ENCODE measurements around the gene FAM162A. TPM values are rescaled to one million over a fixed set of nuclear protein-coding genes. Genes with fewer than 3 reads are reported as not detected.
"Not testable (repeated sequence)": the region's sequence is repeated elsewhere in the genome, so short reads cannot be mapped to it uniquely, and the experiment has no call there.

FAM162A gene
- total RNA-seq, 4 donors from 2014 or later, result 48.0 to 74.5 (median 61.1) TPM

DNA sequence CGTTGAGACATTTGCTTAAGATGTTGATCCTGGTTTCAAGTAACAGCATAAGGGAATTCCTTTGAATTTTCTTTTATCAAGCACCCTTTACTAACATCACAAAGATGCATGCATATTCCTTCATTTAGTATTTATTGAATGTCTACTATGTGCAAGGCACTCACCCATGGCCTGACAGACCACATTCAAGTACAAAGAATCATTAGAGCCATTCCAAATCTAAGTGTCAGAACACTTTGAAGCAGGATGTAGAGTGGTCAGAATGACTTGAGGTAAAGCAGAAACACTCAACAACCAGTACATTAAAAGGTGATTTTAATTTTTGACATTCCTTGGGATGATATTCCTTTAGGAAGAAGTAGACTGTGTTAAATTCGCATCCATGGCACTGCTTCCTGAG is 37.9 kb downstream of the FAM162A start:
- 75 to 79% methylated on average over 2 of the region's 2 CpGs for WGBS, 2 donors
- H3K4me1 ChIP-seq, result peaks cover 3 to 16% (median 3%) of the 10 kb centered on the region in 3 donors
- no peak for DNase-seq
- H3K9me3 ChIP-seq, result no peaks in the 10 kb centered on the region
- H3K27ac ChIP-seq, result no peak overlapping the region
- H3K4me3 ChIP-seq, result no peak overlapping the region
- no peaks in the 10 kb centered on the region for H3K27me3 ChIP-seq
- peaks cover 0 to 48% (median 4%) of the 10 kb centered on the region in 3 donors for H3K36me3 ChIP-seq
- TF ChIP-seq CTCF (IDR thresholded peaks at IDR 0.05) (no peak), POLR2A (IDR thresholded peaks at IDR 0.05) (no peak)
- intact Hi-C loops (cut with DNase I), result no loop called here

DNA sequence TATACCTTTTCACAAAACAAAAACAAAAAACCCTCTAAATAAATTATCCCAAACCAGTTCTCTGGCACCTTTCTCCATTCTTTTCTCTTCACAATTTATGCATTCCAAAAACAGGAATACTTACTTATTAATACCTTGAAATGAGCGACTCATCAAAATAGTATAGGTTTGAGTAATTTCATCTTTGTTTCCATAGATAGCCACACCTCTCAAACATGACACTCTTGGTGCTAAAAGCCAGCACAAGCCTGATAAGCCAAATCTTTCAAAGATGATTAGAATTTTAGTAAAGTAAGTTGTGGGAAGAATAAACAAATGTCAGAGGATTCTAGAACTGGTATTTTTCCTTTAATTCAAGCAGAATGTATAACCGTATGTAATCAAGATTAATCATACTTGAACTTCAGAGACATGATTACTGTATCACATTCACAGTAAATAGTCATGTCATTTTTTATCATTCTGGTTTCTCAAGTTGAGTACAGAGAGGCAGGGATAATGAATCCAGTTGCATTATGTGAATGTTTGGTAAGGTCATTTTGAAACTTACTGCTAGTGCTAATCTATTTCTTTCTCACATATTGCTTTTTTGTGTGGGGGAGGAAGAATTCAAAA is 44.0 kb downstream of the FAM162A start:
- TF ChIP-seq CTCF (IDR thresholded peaks at IDR 0.05) (no peak), POLR2A (IDR thresholded peaks at IDR 0.05) (no peak)
- Histone ChIP-seq H3K36me3 (peaks cover 0 to 86% (median 9%) of the 10 kb centered on the region in 3 donors), H3K4me1 (peaks cover 0 to 13% (median 0%) of the 10 kb centered on the region in 3 donors), H3K27ac (no peak overlapping the region), H3K27me3 (no peaks in the 10 kb centered on the region), H3K9me3 (no peaks in the 10 kb centered on the region), H3K4me3 (no peak overlapping the region)
- no peak for DNase-seq
- 41 to 47% methylated on average over 2 of the region's 2 CpGs for WGBS, 2 donors
- intact Hi-C loops (cut with DNase I), result no loop called here

GRCh38 chr3:122430371-122430770 is 46.4 kb downstream of the FAM162A start:
- Histone ChIP-seq H3K4me3 (no peak overlapping the region), H3K27ac (no peak overlapping the region), H3K27me3 (no peaks in the 10 kb centered on the region), H3K36me3 (peaks cover 0 to 95% (median 9%) of the 10 kb centered on the region in 3 donors), H3K4me1 (peaks cover 0 to 13% (median 0%) of the 10 kb centered on the region in 3 donors), H3K9me3 (no peaks in the 10 kb centered on the region)
- no peak for DNase-seq
- 94 to 98% methylated on average over 2 of the region's 2 CpGs for WGBS, 2 donors
- no peak for TF ChIP-seq CTCF (IDR thresholded peaks at IDR 0.05)
- no peak for TF ChIP-seq POLR2A (IDR thresholded peaks at IDR 0.05)
- intact Hi-C loops (cut with DNase I), result no loop called here

DNA sequence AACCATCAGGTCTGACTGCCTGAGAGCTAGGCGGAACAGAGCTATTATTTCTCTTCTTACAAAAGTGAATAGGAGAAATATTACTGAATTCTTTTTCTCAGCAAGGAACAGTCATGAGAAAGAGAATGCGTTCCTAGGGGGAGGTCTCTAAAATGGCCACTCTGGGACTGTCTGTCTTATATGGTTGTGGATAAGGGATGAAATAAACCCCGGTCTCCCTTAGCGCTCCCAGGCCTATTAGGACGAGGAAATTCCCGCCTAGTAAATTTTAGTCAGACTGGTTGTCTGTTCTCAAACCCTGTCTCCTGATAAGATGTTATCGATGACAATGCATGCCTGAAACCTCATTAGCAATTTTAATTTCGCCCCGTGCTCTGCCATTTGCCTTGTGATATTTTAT is 52.0 kb downstream of the FAM162A start:
- Histone ChIP-seq H3K4me1 (no peaks in the 10 kb centered on the region), H3K36me3 (peaks cover 0 to 100% (median 21%) of the 10 kb centered on the region in 3 donors), H3K27ac (no peak overlapping the region), H3K4me3 (no peak overlapping the region), H3K27me3 (no peaks in the 10 kb centered on the region), H3K9me3 (peaks cover 0 to 12% (median 0%) of the 10 kb centered on the region in 3 donors)
- 91 to 97% methylated on average over 9 of the region's 9 CpGs for WGBS, 2 donors
- DNase-seq, result no peak
- intact Hi-C loops (cut with DNase I), result no loop called here
- TF ChIP-seq POLR2A (IDR thresholded peaks at IDR 0.05), result no peak

GRCh38 chr3:122443090-122443489 is 59.1 kb downstream of the FAM162A start:
- TF ChIP-seq CTCF (IDR thresholded peaks at IDR 0.05) (no peak), POLR2A (IDR thresholded peaks at IDR 0.05) (no peak)
- WGBS, 2 donors, result 49 to 87% methylated on average over 3 of the region's 10 CpGs
- Histone ChIP-seq H3K9me3 (no peaks in the 10 kb centered on the region), H3K36me3 (peaks cover 1 to 97% (median 4%) of the 10 kb centered on the region in 3 donors), H3K27ac (no peak overlapping the region), H3K27me3 (no peaks in the 10 kb centered on the region), H3K4me1 (peaks cover 0 to 9% (median 0%) of the 10 kb centered on the region in 3 donors), H3K4me3 (no peak overlapping the region)
- intact Hi-C loops (cut with DNase I), result no loop called here
- DNase-seq, result no peak

GRCh38 chr3:122443762-122444490 is 59.9 kb downstream of the FAM162A start:
- peaks cover 4 to 97% (median 4%) of the 10 kb centered on the region in 3 donors for H3K36me3 ChIP-seq
- whole genome bisulfite sequencing, 2 donors, result 78 to 79% methylated on average over 11 of the region's 11 CpGs

DNA sequence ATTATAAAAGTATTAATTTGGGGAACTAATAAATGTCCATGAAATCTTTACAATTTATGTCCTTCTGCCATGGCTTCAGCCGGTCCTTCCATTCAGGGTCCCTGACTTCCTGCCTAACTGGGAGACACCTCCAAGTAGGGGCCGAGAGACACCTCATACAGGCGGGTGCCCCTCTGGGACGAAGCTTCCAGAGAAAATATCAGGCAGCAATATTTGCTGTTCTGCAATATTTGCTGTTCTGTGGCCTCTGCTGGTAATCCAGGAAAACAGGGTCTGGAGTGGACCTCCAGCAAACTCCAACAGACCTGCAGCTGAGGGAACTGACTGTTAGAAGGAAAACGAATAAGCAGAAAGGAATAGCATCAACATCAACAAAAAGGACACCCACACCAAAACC is 60.5 kb downstream of the FAM162A start:
- DNase-seq; H3K4me1 ChIP-seq; H3K9me3 ChIP-seq; H3K4me3 ChIP-seq; intact Hi-C loops (cut with DNase I); H3K27me3 ChIP-seq; H3K27ac ChIP-seq: not testable (repeated sequence)
- 96 to 97% methylated on average over 5 of the region's 5 CpGs for WGBS, 2 donors
- peaks cover 4 to 97% (median 4%) of the 10 kb centered on the region in 3 donors for H3K36me3 ChIP-seq

More at GRCh38 chr3:122443762-122444490, 59.9 kb downstream of the FAM162A start:
- DNase-seq; H3K27ac ChIP-seq; H3K27me3 ChIP-seq; H3K9me3 ChIP-seq; H3K4me3 ChIP-seq; H3K4me1 ChIP-seq; intact Hi-C loops (cut with DNase I): not testable (repeated sequence)

DNA sequence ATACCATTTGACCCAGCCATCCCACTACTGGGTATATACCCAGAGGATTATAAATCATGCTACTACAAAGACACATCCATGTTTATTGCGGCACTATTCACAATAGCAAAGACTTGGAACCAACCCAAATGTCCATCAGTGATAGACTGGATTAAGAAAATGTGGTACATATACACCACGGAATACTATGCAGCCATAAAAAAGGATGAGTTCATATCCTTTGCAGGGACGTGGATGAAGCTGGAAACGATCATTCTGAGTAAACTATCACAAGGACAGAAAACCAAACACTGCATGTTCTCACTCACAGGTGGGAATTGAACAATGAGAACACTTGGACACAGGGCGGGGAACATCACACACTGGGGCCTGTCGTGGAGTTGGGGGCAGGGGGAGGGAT is 64.2 kb downstream of the FAM162A start:
- intact Hi-C loops (cut with DNase I); H3K27me3 ChIP-seq; H3K4me1 ChIP-seq; H3K9me3 ChIP-seq; DNase-seq; H3K4me3 ChIP-seq; H3K27ac ChIP-seq: not testable (repeated sequence)
- H3K36me3 ChIP-seq, result peaks cover 4 to 96% (median 8%) of the 10 kb centered on the region in 3 donors
- 94 to 100% methylated on average over 6 of the region's 6 CpGs for WGBS, 2 donors

Data from esophagus squamous epithelium (tissue), 5 donors.